ENCODE results near the gene RTL5.

- no peak for TF ChIP-seq CTCF (IDR thresholded peaks at IDR 0.05)
- TF ChIP-seq POLR2A (IDR thresholded peaks at IDR 0.05): no peak
Measured at GRCh38 chrX:72129661-72130060, 2.1 kb downstream of the RTL5 start.

Measured in gastroesophageal sphincter (tissue), 3 donors.